HL-60 (cell line): Measurements from ENCODE around the gene LY6G5C.

Experiments
- CTCF ChIP-seq: IDR thresholded peaks from one replicate; pipeline ENCODE4 v1.5.1; 2011; ENCODE audit warnings: low read length, control low read depth, inconsistent platforms; ENCODE audit not compliant: insufficient read depth
- POLR2AphosphoS5 ChIP-seq: IDR thresholded peaks from 2 replicates; pipeline ENCODE4 v1.6.1; 2012; ENCODE audit warnings: low read depth
- REST ChIP-seq: IDR thresholded peaks from 2 replicates; pipeline ENCODE4 v1.6.1; 2012; ENCODE audit warnings: low read depth; ENCODE audit not compliant: insufficient replicate concordance
- SPI1 ChIP-seq: IDR thresholded peaks from 2 replicates; pipeline ENCODE4 v1.6.1; 2012; ENCODE audit warnings: low read depth, mild to moderate bottlenecking, borderline replicate concordance

- TF ChIP-seq CTCF: peak; percentile 35
- TF ChIP-seq SPI1: no peak
- no peak for TF ChIP-seq POLR2AphosphoS5
- TF ChIP-seq REST: no peak
Observed at GRCh38 chr6:31689249-31690110, 8.6 kb upstream of the LY6G5C start.
